Breast epithelium (tissue), 3 donors: ENCODE results near the gene MLLT1.

ENCODE experiments used
- CTCF ChIP-seq, 3 donors: fragments of 450-650 bp; IDR thresholded peaks; one replicate each; pipeline ENCODE4 v1.5.1; 2016 to 2017; ENCODE audit warnings: antibody characterized with exemption in 3 of 3, mild to moderate bottlenecking in 3 of 3, moderate library complexity in 3 of 3
- POLR2A ChIP-seq: fragments of 450-650 bp; IDR thresholded peaks from one replicate; pipeline ENCODE4 v1.6.1; 2016; ENCODE audit warnings: antibody characterized with exemption, mild to moderate bottlenecking, moderate library complexity

- no peak for TF ChIP-seq POLR2A
- TF ChIP-seq CTCF (IDR thresholded peaks at IDR 0.05) = no peak
Measured at GRCh38 chr19:6185093-6185834, 94.5 kb downstream of the MLLT1 start.
